GM21737 (cell line): ENCODE results near the gene CDH13.

ENCODE experiments used
- ATAC-seq: cut with Tn5 transposase; IDR thresholded peaks from one replicate; pipeline ENCODE4 v1.9.1; 2021; ENCODE audit warnings: mild to moderate bottlenecking, moderate library complexity; ENCODE audit not compliant: unreplicated experiment

Gene CDH13

GRCh38 chr16:82649766-82650165 lies 23.0 kb downstream of the CDH13 start:
- ATAC-seq: no peak

DNA sequence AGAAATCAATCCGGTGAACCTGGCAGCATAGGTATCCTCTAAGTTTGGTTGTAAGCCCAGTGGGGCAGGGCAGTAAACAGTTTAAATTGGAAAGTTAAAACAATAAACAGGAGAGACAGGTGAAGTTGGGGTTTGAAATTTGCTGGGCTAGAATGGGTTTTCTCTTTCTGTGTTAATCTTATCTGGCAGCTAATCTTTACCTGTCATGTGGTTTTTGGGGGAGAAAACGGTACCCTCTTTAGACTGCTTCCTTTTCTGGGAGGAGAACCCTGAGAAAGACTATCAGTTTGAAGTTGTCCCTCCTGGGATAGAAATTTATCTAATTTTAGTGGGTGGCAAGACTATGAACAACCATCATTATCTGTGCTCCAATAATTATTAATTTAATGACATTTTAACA lies 24.0 kb downstream of the CDH13 start:
- ATAC-seq: no peak

- peak; percentile 36 for ATAC-seq
Observed at GRCh38 chr16:82651921-82652601, 25.3 kb downstream of the CDH13 start.

DNA sequence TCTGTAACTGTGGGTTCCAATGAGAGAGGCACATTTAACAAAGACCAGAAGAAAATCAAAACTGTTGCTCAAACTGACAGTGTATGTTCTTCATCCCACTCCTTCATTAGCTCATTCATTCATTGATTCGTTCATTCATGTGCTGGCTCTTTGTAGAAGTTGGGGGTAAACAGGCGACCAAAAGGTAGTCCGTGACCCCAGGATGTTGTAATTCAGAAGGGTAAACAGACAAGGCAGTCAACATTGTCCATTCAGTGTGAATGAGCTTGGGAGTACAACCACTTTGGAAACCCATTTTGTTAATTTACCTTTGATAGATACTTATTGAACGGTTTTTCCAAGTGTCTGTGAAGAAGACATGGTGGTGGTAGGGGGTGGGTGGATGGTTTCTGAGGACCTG lies 26.1 kb downstream of the CDH13 start:
- no peak for ATAC-seq

DNA sequence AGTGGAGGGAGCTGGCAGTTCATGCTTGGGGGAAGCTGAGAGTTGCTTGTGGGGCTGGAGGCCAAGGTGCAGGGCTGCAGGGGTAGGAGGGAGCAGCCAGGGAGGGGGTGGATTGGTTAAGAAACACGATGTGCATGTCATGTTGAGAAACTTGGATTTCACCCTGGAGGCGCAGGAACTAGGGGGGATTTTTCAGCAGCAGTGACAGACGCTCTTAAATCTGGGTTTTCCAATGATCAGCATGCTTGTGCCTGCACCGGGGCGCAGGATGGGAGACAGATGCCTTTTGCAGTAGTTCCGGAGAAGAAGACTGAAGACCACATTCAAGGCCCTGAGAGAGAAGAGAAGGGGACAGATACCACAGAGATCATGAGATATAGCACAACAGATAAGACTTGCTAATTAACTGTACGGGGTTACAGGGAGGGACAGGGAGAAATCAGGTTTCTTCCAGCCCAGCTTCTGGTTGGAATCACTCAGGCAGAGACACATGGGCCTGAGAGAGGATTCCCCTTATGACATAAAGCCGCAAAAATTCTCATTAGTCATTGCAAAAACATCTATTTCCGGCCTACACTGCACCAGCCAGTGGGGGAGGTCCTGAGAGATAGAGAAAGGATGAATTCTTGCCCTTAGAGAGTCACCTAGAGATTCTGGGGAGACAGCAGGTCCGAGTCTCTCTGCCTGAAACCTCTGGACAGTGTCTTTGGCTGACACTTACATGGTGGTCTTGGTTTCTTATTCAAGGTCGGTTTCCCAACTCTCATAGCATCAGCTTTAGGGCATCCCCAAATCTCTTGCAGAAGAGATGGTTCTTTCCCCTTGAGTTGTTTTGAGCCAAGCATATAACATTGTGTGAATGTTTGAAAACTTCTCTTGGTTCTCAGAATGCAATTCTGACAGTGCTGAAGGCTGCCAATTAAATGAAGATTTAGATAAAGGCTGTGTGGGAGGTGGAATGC lies 27.1 kb downstream of the CDH13 start:
- peak; percentile 73 for ATAC-seq

DNA sequence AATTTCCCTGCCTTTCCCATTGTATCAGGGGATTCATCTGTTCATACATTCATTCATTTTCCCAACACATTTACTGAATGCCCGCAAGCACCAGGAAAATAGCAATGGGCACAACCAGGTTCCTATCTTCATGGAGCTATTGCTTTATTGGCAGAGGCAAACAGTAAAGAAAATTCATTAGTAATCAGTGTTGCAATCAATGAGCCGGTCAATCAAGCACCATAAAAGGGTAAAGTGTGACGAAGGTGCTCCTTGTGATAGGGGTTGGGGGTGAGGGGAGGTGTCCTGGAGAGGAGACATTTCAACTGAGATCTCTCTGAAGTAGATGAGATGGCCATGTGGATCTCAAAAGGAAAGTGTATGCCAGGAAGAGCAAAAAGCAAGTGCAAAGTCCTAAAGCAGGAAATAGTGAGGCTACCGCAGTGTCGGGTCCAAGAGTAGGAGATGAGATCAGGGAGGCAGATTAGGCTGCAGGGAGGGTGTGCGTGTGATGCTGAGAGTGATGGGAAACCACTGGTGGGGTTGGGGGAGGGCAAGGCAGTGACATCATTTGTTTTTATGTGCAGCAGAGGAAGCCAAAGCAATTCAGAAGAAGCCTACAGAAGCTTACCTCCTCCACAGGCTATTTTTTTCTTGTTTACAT lies 28.4 kb downstream of the CDH13 start:
- no peak for ATAC-seq

DNA sequence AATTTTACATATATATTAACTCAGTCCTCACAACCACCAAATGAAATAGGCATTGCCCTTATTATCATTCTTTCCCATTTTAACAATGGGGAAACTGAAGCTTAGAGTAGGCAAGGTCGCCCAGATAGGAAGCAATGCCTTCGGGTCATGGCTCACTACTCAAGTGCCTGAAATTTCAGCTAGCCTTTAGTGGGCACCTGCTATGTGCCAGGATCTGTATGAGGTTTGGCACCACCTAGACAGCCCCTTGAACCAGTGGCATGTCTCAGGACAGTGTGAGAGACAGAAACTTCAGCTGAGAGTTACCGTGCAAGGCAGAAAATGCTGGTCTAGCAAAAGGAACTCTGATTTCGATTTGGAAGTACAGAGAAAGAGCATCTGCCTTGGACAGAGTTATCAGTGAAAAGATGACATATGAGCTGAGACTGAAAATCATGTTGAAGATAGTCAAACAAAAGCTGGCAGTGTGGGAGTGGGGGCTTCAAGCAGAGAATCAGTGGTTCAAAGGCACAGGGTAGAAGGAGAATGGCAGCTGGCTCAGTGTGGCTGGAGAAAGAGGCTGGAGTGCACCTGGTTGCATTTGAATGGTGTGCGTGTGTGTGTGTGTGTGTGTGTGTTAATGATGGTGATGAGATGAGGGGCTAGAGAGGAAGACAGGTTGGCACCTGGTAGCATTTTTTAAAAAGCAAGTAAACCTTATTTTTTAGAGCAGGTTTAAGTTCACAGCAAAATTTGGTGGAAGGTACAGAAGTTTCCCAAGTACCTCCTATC lies 29.1 kb downstream of the CDH13 start:
- no peak for ATAC-seq

DNA sequence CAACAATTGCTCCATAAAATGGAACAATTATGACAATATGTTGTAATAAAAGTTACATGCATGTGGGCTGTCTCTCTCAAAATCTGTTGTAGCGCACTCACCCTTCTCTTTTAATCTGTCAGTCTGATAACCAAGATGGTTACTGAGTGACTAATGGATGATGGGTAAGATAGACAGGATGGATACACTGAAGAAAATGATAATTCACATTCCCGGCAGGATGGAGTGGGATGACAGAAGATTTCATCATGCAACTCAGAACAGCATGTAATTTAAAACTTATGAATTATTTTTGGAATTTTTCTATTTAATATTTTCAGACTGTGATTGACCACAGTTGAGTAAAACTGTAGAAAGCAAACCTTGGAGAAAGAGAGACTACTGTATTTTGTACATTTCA lies 30.5 kb downstream of the CDH13 start:
- ATAC-seq: no peak

DNA sequence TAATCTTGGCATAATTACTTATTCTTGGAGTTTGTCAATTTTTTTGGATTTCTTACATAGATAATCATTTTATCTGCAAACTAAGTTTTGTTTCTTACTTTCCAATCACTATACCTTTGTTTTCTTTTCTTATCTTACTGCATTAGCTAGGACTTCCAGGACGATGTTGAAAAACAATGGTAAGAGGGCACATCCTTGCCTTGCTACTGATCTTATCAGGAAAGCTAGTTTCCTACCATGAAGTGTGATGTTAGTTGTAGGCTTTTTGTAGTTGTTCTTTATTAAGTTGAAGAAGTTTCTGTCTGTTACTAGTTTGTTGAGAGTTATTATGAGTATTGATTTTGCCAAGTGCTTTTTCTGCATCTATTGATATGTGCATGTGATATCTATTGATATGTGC lies 31.0 kb downstream of the CDH13 start:
- no peak for ATAC-seq

DNA sequence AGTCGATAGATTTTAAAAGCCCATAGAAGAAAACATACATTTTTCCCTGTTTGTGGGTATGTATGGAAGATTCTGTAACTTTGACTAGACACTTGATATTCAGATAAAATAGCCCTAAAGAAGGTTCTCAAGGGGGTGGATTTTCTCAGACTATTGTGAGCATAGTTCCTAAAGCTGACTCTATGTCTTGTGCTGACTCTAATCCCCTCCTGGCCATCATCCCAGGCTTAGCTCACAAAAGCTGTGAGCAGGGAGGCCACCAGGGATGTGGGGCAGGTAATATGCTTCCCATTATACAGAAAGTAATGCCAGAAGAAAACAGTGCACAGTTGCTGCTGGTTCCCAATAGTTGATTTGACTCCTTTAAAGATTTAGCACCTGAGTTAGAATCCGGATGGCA lies 32.0 kb downstream of the CDH13 start:
- no peak for ATAC-seq

- ATAC-seq: no peak
Observed at GRCh38 chr16:82660075-82660645, 33.4 kb downstream of the CDH13 start.

DNA sequence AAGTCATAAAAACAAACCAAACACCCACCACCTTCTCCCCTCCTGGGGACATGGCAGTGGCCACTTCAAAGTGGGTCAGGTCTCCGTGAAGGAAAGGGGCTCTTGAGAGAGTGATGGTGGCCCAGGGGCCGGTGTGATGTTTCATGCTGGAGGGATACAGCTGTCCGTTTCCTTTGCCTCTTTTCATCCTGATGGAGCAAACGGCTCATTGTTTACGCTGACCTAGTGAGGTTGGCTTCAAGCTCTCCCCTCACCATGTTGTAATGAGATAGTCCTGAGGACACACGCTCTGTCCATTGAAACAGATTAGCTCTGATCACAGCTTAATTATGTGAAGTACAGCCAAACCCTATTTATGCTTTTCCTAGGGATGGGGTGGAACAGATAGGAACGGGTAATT lies 34.2 kb downstream of the CDH13 start:
- no peak for ATAC-seq

- ATAC-seq: no peak
Observed at GRCh38 chr16:82664181-82664580, 37.4 kb downstream of the CDH13 start.

DNA sequence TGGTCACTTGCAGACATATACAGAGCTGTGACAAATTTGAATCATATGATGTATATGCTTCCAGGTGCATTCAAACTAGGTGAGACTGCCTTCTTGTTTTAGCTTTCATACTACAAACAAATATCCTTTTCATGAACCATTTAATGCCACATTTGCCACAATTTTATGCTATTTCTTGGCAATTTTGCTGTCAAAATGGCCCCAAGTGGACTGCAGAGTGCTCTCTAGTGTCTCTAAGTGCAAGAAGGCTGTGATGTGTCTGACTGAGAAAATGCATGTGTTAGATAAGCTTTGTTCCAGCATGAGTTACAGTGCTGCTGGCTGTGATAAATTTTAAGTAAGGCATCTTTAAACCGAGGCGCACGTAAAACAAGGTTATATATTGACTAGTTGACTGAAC lies 38.3 kb downstream of the CDH13 start:
- no peak for ATAC-seq

DNA sequence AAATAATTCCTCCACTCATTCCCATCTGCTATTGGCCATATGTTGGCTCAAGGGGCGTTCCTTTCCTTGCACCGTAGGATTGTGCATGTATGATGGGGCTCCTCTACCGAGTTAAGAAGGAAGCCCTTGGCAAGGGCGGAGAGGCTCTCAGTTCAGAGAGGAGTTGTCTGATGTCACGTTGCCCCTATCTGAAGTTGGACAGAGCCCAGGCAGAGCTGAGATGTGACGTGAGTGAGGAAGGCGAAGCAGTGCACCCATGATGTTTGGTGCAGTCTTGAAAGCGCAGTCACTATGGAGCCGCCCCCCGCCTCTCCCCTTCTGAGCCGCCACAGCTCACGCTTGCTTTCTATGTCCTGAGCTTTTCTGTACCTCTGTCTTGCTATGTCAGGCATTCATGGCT lies 40.7 kb downstream of the CDH13 start:
- ATAC-seq: no peak

DNA sequence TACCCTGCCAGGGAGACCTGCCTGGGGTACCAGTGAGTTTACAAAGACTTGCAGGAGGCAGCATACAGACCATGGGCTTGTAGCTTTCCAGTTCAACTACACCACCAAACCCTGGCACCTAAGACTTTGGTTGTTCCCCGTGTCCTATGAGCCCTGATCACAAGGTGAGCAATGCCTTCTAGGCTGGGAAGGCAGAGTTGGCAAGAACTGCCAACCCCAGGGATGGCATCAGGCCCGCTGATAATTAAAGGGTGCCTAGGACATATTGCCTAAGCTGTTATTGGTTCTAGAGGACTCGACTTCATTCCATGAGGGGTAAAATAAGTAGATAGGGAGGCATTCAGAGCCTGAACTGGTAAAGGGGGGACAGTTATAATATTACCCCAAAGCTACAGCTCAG lies 41.3 kb downstream of the CDH13 start:
- ATAC-seq: no peak

DNA sequence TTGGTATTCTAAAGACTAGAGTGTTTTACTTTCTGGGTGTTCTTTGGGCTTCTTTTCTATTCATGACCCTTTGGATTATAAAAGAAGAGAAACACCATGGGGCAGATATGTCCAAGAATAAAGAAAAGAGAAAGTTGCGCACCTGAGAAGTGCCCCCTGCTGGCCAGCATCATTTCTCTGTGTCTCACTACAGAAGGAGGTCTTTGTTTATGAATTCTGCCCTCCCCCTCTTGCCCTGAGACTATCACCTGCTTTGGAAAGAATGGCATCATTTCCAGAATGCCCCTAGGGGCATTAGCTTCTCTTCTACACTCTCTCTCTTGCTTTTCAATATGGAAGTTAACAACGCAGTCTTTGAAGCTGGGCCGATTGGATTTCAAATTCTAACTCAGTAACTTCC lies 45.0 kb downstream of the CDH13 start:
- ATAC-seq: no peak

DNA sequence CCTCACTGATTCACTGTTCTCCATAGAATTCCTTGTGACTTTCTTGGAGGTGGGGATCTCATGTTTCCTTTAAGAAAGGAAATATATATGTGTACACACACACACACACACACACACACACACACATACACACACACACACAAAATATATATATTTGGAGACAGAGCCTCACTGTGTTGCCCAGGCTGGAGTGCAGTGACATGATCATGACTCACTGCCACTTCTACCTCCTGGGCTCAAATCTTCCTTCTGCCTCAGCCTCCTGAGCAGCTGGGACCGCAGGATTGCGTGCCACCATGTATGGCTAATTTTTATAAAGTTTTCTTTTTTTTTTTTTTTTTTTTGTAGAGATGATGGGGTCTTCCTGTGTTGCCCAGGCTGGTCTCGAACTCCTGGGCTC lies 45.9 kb downstream of the CDH13 start:
- no peak for ATAC-seq

GRCh38 chr16:82675300-82675699 lies 48.5 kb downstream of the CDH13 start:
- ATAC-seq: no peak

GRCh38 chr16:82681592-82681991 lies 54.8 kb downstream of the CDH13 start:
- no peak for ATAC-seq

DNA sequence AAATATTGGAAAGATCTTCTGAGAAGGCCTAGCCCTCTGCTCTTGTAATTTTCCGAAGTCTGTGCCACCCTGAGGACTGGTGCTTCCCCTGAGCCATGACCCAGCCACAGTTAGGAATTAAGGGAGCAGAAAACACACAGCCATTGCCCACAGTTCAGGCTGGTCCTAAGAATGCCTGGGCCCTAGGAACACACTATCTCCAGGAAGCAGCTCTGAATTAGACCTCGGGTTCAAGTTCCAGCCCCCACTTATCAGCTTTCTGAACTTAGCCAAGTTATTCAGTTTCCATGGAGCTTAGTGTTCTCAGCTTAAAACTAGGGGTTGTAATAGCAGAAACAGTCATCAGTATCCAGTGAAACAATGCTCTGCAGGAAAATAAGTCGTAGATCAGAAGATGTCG lies 56.0 kb downstream of the CDH13 start:
- ATAC-seq: no peak
